Measurements from ENCODE around the gene STARD8. TPM values are rescaled to one million over a fixed set of nuclear protein-coding genes. Genes with fewer than 3 reads are reported as not detected.
A peak's percentile ranks its signal among the peaks of the same experiment; 100 is the strongest.
"Not testable (repeated sequence)": the region's sequence is repeated elsewhere in the genome, so short reads cannot be mapped to it uniquely, and the experiment has no call there.

Gene STARD8, protein sequence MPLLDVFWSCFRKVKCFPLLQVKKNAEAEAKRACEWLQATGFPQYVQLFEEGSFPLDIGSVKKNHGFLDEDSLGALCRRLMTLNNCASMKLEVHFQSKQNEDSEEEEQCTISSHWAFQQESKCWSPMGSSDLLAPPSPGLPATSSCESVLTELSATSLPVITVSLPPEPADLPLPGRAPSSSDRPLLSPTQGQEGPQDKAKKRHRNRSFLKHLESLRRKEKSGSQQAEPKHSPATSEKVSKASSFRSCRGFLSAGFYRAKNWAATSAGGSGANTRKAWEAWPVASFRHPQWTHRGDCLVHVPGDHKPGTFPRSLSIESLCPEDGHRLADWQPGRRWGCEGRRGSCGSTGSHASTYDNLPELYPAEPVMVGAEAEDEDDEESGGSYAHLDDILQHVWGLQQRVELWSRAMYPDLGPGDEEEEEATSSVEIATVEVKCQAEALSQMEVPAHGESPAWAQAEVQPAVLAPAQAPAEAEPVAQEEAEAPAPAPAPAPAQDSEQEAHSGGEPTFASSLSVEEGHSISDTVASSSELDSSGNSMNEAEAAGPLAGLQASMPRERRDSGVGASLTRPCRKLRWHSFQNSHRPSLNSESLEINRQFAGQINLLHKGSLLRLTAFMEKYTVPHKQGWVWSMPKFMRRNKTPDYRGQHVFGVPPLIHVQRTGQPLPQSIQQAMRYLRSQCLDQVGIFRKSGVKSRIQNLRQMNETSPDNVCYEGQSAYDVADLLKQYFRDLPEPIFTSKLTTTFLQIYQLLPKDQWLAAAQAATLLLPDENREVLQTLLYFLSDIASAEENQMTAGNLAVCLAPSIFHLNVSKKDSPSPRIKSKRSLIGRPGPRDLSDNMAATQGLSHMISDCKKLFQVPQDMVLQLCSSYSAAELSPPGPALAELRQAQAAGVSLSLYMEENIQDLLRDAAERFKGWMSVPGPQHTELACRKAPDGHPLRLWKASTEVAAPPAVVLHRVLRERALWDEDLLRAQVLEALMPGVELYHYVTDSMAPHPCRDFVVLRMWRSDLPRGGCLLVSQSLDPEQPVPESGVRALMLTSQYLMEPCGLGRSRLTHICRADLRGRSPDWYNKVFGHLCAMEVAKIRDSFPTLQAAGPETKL
- 0.67 and 9.9 TPM in 2 replicates for total RNA-seq (ENCODE audit: low replicate concordance)
- long read RNA-seq = 0 reads

- Mint-ChIP-seq H3K4me1 (ENCODE audit: unreplicated experiment) (peaks cover 6% of the 10 kb centered on the region), H3K27ac (no peak within 1 kb of the TSS), H3K4me3 (peak within 1 kb of the TSS; percentile 47), H3K9me3 (no peaks in the 10 kb centered on the region), H3K36me3 (no peaks in the 10 kb centered on the region), H3K27me3 (peaks cover 9% of the 10 kb centered on the region)
- DNase-seq (ENCODE audit: extremely low spot score, unreplicated experiment) = no peak
- no peak for TF ChIP-seq CTCF (conservative IDR thresholded peaks at IDR 0.05)
These were observed at the start of gene STARD8 for GRCh38 chrX:68647156-68647957. TSS of gene STARD8 (plus strand) at chrX:68647666. CDS start at chrX:68647883, 217 bp downstream.

DNA sequence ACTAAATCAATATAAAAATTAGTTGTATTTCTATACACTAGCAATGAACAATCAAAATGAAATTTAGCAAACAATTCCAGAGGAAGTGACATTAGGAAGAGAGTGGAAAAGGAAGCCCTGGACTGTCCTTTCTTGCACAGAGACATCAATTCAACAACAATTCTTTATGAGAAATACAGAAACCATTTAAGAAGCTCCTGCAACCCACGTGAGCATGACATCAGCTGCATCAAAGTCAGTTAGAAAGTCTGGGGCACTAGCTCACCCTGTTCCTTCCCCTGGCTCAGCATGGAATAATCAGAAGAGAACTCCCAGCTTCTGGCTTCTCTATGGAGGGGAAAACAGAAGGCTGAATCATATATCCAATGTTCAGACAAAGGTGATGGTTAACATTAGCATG lies 48.6 kb upstream of the STARD8 start:
- H3K4me3 Mint-ChIP-seq = no peak overlapping the region
- H3K36me3 Mint-ChIP-seq = no peaks in the 10 kb centered on the region
- no peak for DNase-seq (ENCODE audit: extremely low spot score, unreplicated experiment)
- no peaks in the 10 kb centered on the region for H3K4me1 Mint-ChIP-seq (ENCODE audit: unreplicated experiment)
- H3K27ac Mint-ChIP-seq = no peak overlapping the region
- peaks cover 13% of the 10 kb centered on the region for H3K9me3 Mint-ChIP-seq
- H3K27me3 Mint-ChIP-seq = no peaks in the 10 kb centered on the region
- TF ChIP-seq CTCF (conservative IDR thresholded peaks at IDR 0.05) = no peak

GRCh38 chrX:68599256-68600152 lies 48.0 kb upstream of the STARD8 start:
- no peak overlapping the region for H3K4me3 Mint-ChIP-seq
- no peaks in the 10 kb centered on the region for H3K4me1 Mint-ChIP-seq (ENCODE audit: unreplicated experiment)
- no peaks in the 10 kb centered on the region for H3K36me3 Mint-ChIP-seq
- peaks cover 10% of the 10 kb centered on the region for H3K9me3 Mint-ChIP-seq
- H3K27me3 Mint-ChIP-seq = no peaks in the 10 kb centered on the region
- no peak for DNase-seq (ENCODE audit: extremely low spot score, unreplicated experiment)
- peak; percentile 73 for TF ChIP-seq CTCF (conservative IDR thresholded peaks at IDR 0.05)
- H3K27ac Mint-ChIP-seq = no peak overlapping the region

- not testable (repeated sequence) for DNase-seq (ENCODE audit: extremely low spot score, unreplicated experiment); H3K4me3 Mint-ChIP-seq; H3K9me3 Mint-ChIP-seq; H3K27me3 Mint-ChIP-seq; H3K36me3 Mint-ChIP-seq; H3K4me1 Mint-ChIP-seq (ENCODE audit: unreplicated experiment); H3K27ac Mint-ChIP-seq
These were observed 43.2 kb upstream of the STARD8 start for GRCh38 chrX:68604216-68604615.

DNA sequence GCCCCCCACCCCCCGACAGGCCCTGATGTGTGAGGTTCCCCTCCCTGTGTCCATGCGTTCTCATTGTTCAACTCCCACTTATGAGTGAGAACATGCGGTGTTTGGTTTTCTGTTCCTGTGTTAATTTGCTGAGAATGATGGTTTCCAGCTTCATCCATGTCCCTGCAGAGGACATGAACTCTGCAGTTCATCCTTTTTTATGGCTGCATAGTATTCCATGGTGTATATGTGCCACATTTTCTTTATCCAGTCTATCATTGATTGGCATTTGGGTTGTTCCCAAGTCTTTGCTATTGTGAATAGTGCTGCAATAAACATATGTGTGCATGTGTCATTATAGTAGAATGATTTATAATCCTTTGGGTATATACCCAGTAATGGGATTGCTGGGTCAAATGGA lies 32.7 kb upstream of the STARD8 start:
- not testable (repeated sequence) for H3K27ac Mint-ChIP-seq; H3K36me3 Mint-ChIP-seq; H3K4me1 Mint-ChIP-seq (ENCODE audit: unreplicated experiment); DNase-seq (ENCODE audit: extremely low spot score, unreplicated experiment); H3K9me3 Mint-ChIP-seq; H3K27me3 Mint-ChIP-seq; H3K4me3 Mint-ChIP-seq

Data from type B pancreatic cell (in vitro differentiated cells).